ENCODE results near the gene PTPN23.

GRCh38 chr3:47428662-47429061, 47.8 kb downstream of the PTPN23 start:
- TF ChIP-seq POLR2AphosphoS5 (IDR thresholded peaks at IDR 0.05) (no peak), CTCF (IDR thresholded peaks at IDR 0.05) (no peak), POLR2A (IDR thresholded peaks at IDR 0.05) (no peak)

All from breast epithelium (tissue), 3 donors.